GM18498 (cell line): ENCODE data around the gene PCDHB4.
"Not testable (repeated sequence)": the region's sequence is repeated elsewhere in the genome, so short reads cannot be mapped to it uniquely, and the experiment has no call there.

Experiments
- ATAC-seq: cut with Tn5 transposase; IDR thresholded peaks from one replicate; pipeline ENCODE4 v1.9.1; 2021; ENCODE audit warnings: mild to moderate bottlenecking, moderate library complexity; ENCODE audit not compliant: unreplicated experiment

Gene PCDHB4

GRCh38 chr5:141121563-141121962 lies at the start of gene PCDHB4:
PCDHB4 (plus strand) TSS chr5:141121818; CDS start chr5:141121999, 181 bp downstream.
- no peak for ATAC-seq

DNA sequence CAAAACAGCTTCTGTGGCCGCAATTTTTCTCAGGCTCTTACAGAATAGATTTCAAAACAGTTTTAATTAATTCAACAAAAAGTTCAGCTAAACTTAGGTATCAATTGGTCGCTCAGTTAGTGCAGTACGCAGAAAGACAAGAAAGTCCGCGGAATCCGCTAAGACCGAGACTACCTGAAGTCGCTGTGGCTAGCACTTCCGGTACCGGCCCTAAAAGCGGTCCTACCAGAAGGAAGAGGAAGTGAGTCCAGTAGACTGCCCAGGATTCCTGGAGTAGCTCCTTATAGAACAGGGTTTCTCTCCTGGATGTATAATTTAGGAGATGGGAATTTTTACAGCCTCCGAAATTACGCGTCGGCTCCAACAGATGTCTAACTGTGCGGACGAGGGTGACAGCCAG lies 43.8 kb upstream of the PCDHB4 start:
- ATAC-seq: no peak

DNA sequence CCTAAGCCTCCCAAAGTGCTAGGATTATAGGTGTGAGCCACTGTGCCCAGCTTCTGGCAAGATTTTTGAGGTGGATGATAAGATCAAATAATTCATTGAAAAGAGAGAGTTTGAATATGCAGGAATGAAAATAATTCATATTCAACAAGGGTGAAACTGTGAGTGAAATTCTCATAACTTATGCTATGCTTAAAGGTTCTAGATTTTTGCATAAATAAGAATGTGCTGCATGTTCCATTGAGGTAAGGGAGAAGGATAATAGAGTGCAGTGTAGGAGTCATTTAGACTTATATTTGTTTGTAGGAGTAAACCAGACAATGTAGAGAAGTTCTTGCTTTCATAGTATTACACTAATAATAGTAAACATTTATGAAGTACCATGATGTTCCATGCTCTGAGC lies 39.4 kb upstream of the PCDHB4 start:
- no peak for ATAC-seq

- no peak for ATAC-seq
Measured at GRCh38 chr5:141084487-141084989, 37.1 kb upstream of the PCDHB4 start.

DNA sequence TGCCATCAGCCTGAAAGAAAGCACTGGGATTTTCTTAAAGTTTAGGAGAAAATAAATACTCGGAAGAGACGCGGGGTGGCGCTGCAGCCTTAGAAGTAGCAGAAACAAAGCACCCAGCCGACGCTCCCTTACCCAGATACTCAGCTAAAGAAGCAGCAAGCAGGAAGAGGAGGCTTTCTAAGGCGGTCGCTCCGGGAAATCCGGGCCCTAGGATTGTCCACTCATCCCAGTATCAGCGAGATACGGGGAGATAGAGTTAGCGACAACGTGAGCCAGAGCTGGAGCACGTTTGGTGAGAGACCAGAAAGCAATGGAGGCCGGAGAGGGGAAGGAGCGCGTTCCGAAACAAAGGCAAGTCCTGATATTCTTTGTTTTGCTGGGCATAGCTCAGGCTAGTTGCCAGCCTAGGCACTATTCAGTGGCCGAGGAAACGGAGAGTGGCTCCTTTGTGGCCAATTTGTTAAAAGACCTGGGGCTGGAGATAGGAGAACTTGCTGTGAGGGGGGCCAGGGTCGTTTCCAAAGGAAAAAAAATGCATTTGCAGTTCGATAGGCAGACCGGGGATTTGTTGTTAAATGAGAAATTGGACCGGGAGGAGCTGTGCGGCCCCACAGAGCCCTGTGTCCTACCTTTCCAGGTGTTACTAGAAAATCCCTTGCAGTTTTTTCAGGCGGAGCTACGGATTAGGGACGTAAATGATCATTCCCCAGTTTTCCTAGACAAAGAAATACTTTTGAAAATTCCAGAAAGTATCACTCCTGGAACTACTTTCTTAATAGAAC lies 26.9 kb upstream of the PCDHB4 start, which contains the start of gene PCDHB2:
TSS of gene PCDHB2 (plus strand) at position 135 of the 782 bp plus-strand sequence. CDS start at position 311, 176 bp downstream.
- ATAC-seq: no peak

DNA sequence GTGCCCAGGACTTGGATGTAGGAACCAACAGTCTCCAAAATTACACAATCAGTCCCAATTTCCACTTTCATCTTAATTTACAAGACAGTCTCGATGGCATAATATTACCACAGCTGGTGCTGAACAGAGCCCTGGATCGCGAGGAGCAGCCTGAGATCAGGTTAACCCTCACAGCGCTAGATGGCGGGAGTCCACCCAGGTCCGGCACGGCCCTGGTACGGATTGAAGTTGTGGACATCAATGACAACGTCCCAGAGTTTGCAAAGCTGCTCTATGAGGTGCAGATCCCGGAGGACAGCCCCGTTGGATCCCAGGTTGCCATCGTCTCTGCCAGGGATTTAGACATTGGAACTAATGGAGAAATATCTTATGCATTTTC lies 26.4 kb upstream of the PCDHB4 start:
- ATAC-seq: no peak

GRCh38 chr5:141096181-141096580 lies 25.4 kb upstream of the PCDHB4 start:
- not testable (repeated sequence) for ATAC-seq

DNA sequence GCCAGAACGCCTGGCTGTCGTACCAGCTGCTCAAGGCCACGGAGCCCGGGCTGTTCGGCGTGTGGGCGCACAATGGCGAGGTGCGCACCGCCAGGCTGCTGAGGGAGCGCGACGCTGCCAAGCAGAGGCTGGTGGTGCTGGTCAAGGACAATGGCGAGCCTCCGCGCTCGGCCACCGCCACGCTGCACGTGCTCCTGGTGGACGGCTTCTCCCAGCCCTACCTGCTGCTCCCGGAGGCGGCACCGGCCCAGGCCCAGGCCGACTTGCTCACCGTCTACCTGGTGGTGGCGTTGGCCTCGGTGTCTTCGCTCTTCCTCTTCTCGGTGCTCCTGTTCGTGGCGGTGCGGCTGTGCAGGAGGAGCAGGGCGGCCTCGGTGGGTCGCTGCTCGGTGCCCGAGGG lies 25.0 kb upstream of the PCDHB4 start:
- ATAC-seq: not testable (repeated sequence)

- ATAC-seq: no peak
Measured at GRCh38 chr5:141100243-141100805, 21.3 kb upstream of the PCDHB4 start, which contains the start of gene PCDHB3. PCDHB3 (plus strand) TSS chr5:141100473; CDS start chr5:141100650, 177 bp downstream.

DNA sequence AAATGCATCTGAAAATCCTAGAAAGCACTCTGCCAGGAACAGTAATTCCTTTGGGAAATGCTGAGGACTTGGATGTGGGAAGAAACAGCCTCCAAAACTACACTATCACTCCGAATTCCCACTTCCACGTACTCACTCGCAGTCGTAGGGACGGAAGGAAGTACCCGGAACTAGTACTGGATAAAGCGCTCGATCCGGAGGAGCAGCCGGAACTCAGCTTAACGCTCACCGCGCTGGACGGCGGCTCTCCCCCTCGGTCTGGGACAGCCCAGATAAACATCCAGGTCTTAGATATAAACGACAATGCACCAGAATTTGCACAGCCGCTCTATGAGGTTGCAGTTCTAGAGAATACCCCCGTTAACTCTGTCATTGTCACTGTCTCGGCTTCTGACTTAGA lies 20.6 kb upstream of the PCDHB4 start:
- ATAC-seq: no peak

DNA sequence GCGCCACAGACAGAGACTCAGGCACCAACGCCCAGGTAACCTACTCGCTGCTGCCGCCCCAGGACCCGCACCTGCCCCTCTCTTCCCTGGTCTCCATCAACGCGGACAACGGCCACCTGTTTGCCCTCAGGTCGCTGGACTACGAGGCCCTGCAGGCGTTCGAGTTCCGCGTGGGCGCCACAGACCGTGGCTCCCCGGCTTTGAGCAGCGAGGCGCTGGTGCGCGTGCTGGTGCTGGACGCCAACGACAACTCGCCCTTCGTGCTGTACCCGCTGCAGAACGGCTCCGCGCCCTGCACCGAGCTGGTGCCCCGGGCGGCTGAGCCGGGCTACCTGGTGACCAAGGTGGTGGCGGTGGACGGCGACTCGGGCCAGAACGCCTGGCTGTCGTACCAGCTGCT lies 19.5 kb upstream of the PCDHB4 start:
- ATAC-seq: not testable (repeated sequence)

DNA sequence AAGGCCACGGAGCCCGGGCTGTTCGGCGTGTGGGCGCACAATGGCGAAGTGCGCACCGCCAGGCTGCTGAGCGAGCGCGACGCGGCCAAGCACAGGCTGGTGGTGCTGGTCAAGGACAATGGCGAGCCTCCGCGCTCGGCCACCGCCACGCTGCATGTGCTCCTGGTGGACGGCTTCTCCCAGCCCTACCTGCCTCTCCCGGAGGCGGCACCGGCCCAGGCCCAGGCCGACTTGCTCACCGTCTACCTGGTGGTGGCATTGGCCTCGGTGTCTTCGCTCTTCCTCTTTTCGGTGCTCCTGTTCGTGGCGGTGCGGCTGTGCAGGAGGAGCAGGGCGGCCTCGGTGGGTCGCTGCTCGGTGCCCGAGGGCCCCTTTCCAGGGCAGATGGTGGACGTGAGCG lies 19.1 kb upstream of the PCDHB4 start:
- ATAC-seq: not testable (repeated sequence)

DNA sequence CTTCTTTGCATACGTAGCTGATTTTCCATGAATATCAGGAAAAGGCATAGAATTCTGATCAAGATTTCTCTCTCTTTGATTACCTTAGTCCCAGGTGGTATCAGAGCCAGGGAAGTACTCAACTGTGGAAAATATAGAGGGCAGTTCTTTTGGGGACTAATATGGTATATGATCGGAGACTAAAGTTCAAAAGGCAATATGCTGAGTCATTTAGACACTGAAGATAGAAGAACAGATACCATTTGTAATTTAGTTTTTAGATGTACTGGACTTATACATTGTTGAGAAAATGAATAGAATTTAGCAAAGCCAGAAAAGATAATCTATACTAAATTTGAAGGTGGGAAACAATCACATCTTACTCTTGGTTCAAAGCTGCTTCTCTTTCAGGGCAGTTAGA lies 16.3 kb upstream of the PCDHB4 start:
- no peak for ATAC-seq

DNA sequence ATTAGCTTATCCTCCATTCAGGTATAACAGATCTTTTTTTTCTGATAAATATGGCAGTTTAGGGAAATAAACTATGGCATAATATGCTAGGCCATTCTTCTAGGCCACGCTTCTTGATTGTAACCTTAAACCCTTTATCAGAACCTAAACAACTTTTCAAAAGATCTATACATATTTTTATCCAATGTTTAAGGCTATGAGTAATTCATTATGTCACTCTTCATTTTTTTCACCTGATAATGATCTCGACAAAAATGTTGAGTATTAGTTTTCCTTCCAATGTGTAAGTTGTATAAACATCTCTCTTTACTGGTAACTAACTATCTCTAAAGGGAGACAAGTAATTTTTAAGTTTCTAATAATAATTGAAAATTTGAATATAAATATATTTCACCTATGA lies 2.4 kb upstream of the PCDHB4 start:
- no peak for ATAC-seq

GRCh38 chr5:141121985-141122384 lies 367 bp downstream of the PCDHB4 start:
- ATAC-seq: no peak

DNA sequence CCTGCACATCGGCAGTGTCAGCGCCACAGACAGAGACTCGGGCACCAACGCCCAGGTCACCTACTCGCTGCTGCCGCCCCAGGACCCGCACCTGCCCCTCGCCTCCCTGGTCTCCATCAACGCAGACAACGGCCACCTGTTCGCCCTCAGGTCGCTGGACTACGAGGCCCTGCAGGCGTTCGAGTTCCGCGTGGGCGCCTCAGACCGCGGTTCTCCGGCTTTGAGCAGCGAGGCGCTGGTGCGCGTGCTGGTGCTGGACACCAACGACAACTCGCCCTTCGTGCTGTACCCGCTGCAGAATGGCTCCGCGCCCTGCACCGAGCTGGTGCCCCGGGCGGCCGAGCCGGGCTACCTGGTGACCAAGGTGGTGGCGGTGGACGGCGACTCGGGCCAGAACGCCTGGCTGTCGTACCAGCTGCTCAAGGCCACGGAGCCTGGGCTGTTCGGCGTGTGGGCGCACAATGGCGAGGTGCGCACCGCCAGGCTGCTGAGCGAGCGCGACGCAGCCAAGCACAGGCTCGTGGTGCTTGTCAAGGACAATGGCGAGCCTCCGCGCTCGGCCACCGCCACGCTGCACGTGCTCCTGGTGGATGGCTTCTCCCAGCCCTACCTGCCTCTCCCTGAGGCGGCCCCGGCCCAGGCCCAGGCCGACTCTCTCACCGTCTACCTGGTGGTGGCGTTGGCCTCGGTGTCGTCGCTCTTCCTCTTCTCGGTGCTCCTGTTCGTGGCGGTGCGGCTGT lies 1.9 kb downstream of the PCDHB4 start:
- ATAC-seq: not testable (repeated sequence)

DNA sequence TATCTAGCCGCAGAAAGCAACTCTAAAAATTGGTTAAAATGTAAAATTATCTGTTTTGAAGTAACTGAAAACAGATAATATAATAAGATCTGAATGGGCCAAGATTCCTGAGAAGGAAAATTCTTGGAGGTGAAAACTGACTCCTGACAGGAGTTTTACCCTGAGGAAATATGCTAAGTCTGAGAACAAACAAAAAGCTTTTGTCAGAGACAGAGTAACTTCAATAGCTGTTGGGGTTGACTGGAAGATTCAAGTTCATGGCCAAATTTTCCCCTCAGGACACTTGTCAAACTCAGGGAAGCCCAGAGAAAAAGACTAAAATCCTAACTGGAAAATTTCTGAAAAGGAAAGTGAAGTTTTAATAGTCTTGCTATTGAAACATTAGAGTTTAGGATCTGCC lies 5.7 kb downstream of the PCDHB4 start:
- ATAC-seq: no peak

GRCh38 chr5:141135030-141135717 lies 13.6 kb downstream of the PCDHB4 start, which contains the start of gene PCDHB5:
PCDHB5 (plus strand) TSS chr5:141135206; CDS start chr5:141135435, 229 bp downstream.
- ATAC-seq: no peak

DNA sequence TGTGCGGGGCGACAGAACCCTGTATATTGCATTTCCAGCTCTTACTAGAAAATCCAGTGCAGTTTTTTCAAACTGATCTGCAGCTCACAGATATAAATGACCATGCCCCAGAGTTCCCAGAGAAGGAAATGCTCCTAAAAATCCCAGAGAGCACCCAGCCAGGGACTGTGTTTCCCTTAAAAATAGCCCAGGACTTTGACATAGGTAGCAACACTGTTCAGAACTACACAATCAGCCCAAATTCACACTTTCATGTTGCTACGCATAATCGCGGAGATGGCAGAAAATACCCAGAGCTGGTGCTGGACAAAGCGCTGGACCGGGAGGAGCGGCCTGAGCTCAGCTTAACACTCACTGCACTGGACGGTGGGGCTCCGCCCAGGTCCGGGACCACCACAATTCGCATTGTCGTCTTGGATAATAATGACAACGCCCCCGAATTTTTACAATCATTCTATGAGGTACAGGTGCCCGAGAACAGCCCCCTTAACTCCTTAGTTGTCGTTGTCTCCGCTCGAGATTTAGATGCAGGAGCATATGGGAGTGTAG lies 14.2 kb downstream of the PCDHB4 start:
- ATAC-seq: no peak

- ATAC-seq: not testable (repeated sequence)
Measured at GRCh38 chr5:141137346-141137745, 15.7 kb downstream of the PCDHB4 start.
